Breast epithelium (tissue), 4 donors: ENCODE measurements around the gene PSMB9. TPM values are rescaled to one million over a fixed set of nuclear protein-coding genes. Genes with fewer than 3 reads are reported as not detected.

ENCODE experiments used
- DNase-seq, 2 donors: peaks; one replicate each; pipeline ENCODE4 v3.0.0-alpha.2; 2019; ENCODE audit warnings: low spot score in 2 of 2
- H3K27ac ChIP-seq, 2 donors: fragments of 200-600 bp; sonication (generic) in 1 of 2; one replicate each; pipeline ENCODE4 v1.5.1; 2016 to 2019; ENCODE audit warnings: mild to moderate bottlenecking in 1 of 2
- H3K27me3 ChIP-seq, 2 donors: fragments of 200-600 bp; sonication (generic) in 1 of 2; one replicate each; pipeline versions ENCODE4 v1.5.1 to v1.6.0; 2017 to 2019; ENCODE audit warnings: control low read depth in 1 of 2, mild to moderate bottlenecking in 1 of 2
- H3K36me3 ChIP-seq: fragments of 200-600 bp; one replicate; pipeline ENCODE4 v1.5.1; 2019
- H3K4me1 ChIP-seq, 2 donors: fragments of 200-600 bp; sonication (generic); one replicate each; pipeline ENCODE4 v1.5.1; 2016 to 2019; ENCODE audit warnings: control low read depth in 1 of 2
- H3K4me3 ChIP-seq, 3 donors: fragments of 200-600 bp; sonication (generic); 1 replicate in 2 of 3; 2 replicates in 1 of 3; pipeline ENCODE4 v1.5.1; 2016 to 2019; ENCODE audit warnings: mild to moderate bottlenecking in 3 of 3, moderate library complexity in 2 of 3
- H3K9me3 ChIP-seq, 2 donors: fragments of 200-600 bp; sonication (generic) in 1 of 2; one replicate each; pipeline ENCODE4 v1.5.1; 2016 to 2019; ENCODE audit warnings: control low read depth in 1 of 2
- CTCF ChIP-seq, 3 donors: fragments of 450-650 bp; IDR thresholded peaks; one replicate each; pipeline ENCODE4 v1.5.1; 2016 to 2017; ENCODE audit warnings: antibody characterized with exemption in 3 of 3, mild to moderate bottlenecking in 3 of 3, moderate library complexity in 3 of 3
- POLR2A ChIP-seq: fragments of 450-650 bp; IDR thresholded peaks from one replicate; pipeline ENCODE4 v1.6.1; 2016; ENCODE audit warnings: antibody characterized with exemption, mild to moderate bottlenecking, moderate library complexity
- POLR2AphosphoS5 ChIP-seq, 3 donors: sonication (generic); formaldehyde crosslinking; IDR thresholded peaks; one replicate each; pipeline ENCODE4 v1.6.1; 2017; ENCODE audit warnings: antibody characterized with exemption in 3 of 3
- intact Hi-C: fragments of 100-400 bp; cut with DNase I; formaldehyde crosslinking; loops from one replicate; pipeline ENCODE4 v1.15.1; 2023; ENCODE audit warnings: low total_unique reads
- total RNA-seq, 3 donors: library from RNA; depleted of rRNA; stranded (reverse); fragments of >200 nt; gene quantifications; one replicate each; pipeline ENCODE4 v1.1.0, GENCODE V29; 2016

The PSMB9 gene
- total RNA-seq, 3 donors from 2014 or later, result 16.8 to 25.9 (median 19.2) TPM

DNA sequence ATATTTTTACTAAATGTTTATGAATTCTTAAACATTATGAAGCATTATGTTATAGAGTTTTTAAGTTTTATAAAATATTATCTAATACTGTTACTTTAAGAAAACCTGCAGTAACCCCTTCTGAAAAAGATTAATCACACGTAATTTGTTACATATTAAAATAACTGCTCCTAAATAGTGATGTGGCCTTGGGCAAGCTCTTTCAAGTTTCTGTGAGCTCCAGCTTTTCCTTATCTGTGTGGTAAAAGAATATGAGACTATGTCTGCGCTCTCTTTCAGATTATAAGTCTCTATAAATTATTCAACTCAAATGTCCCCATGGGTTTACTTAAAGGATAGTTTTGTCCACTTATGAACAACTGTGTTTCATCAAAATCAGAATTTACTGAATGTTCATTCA, 54.9 kb downstream of the PSMB9 start:
- Histone ChIP-seq H3K9me3 (no peaks in the 10 kb centered on the region), H3K4me3 (no peak overlapping the region), H3K4me1 (no peaks in the 10 kb centered on the region), H3K27ac (no peak overlapping the region), H3K27me3 (no peaks in the 10 kb centered on the region), H3K36me3 (no peaks in the 10 kb centered on the region)
- intact Hi-C loops, result no loop called here
- TF ChIP-seq POLR2A (no peak), CTCF (IDR thresholded peaks at IDR 0.05) (no peak), POLR2AphosphoS5 (IDR thresholded peaks at IDR 0.05) (no peak)
- no peak for DNase-seq

Other genes with a start within 250 kb of the PSMB9 start
- 10 to 100 TPM in 2 of 3 donors, 1 to 10 TPM in 1; 1.6 to 19.2 (median 15.0) TPM for gene HLA-DQA1, start 216.8 kb upstream of the PSMB9 start, total RNA-seq
- gene HLA-DQB1, start 187.5 kb upstream of the PSMB9 start, total RNA-seq, result 1 to 10 TPM; 1.3 to 7.2 (median 5.4) TPM
- 1 to 10 TPM in 2 of 3 donors, under 1 TPM in 1; 0.48 to 2.0 (median 2.0) TPM for gene HLA-DQA2, start 112.8 kb upstream of the PSMB9 start, total RNA-seq
- gene HLA-DQB2, start 90.7 kb upstream of the PSMB9 start, total RNA-seq, result 1 to 10 TPM; 1.3 to 1.6 (median 1.5) TPM
- 1 to 10 TPM in 2 of 3 donors, not detected in 1; 1.5 to 2.0 TPM for gene HLA-DOB, start 37.2 kb upstream of the PSMB9 start, total RNA-seq
- gene TAP2, start 15.5 kb upstream of the PSMB9 start, total RNA-seq, result 10 to 100 TPM in 1 of 3 donors, 1 to 10 TPM in 2; 7.7 to 18.0 (median 9.5) TPM
- gene PSMB8, start 10.1 kb upstream of the PSMB9 start, total RNA-seq, result 10 to 100 TPM; 36.0 to 47.3 (median 44.9) TPM
- gene TAP1, start 488 bp upstream of the PSMB9 start, total RNA-seq, result 10 to 100 TPM; 24.2 to 40.6 (median 28.7) TPM
- gene HLA-DMB, start 86.8 kb downstream of the PSMB9 start, total RNA-seq, result 10 to 100 TPM; 16.4 to 52.0 (median 34.6) TPM
- gene HLA-DMA, start 98.9 kb downstream of the PSMB9 start, total RNA-seq, result 10 to 100 TPM; 28.5 to 41.9 (median 30.9) TPM
- 100 to 1,000 TPM; 111 to 159 (median 122) TPM for gene BRD2, start 114.4 kb downstream of the PSMB9 start, total RNA-seq
- 1 to 10 TPM; 2.1 to 5.7 (median 3.3) TPM for gene HLA-DOA, start 155.4 kb downstream of the PSMB9 start, total RNA-seq
- gene HLA-DPA1, start 219.5 kb downstream of the PSMB9 start, total RNA-seq, result 100 to 1,000 TPM in 1 of 3 donors, 10 to 100 TPM in 2; 51.8 to 116 (median 75.4) TPM
- 10 to 100 TPM; 56.5 to 80.3 (median 58.2) TPM for gene HLA-DPB1, start 221.8 kb downstream of the PSMB9 start, total RNA-seq